T-helper 9 cell (primary cell): ENCODE results near the gene PI3.

Experiments
- DNase-seq: peaks from one replicate; pipeline ENCODE4 v3.0.0-alpha.2; 2020

Gene PI3

GRCh38 chr20:45189067-45189609 is 14.4 kb downstream of the PI3 start:
- DNase-seq = no peak

DNA sequence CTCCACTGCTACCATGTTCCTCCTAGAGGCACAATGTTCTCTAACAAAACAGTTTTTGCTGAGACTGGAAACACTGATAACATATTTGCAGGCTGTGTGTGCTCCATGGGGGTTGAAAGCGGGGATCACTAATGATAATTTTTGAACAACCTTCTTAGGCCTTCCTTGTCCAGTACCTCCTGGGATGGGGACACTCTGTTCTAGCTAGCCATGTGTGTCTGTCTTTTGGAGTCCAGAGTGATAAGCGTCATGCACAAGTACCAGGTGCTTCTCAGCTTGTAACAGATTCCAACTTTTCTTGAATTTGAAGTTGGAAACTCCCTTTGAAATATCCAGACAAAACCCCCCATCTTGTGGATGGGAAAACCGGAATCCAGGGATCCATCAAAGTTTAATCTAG is 15.2 kb downstream of the PI3 start:
- DNase-seq = no peak

GRCh38 chr20:45191926-45192325 is 17.2 kb downstream of the PI3 start:
- no peak for DNase-seq

- no peak for DNase-seq
Observed at GRCh38 chr20:45193331-45193730, 18.6 kb downstream of the PI3 start.

- no peak for DNase-seq
Observed at GRCh38 chr20:45206725-45207124, 32.0 kb downstream of the PI3 start, which contains the start of gene SEMG1. Gene SEMG1 (plus strand): TSS chr20:45207033. CDS start chr20:45207054, 21 bp downstream.

- no peak for DNase-seq
Observed at GRCh38 chr20:45209924-45210323, 35.2 kb downstream of the PI3 start.

GRCh38 chr20:45211569-45212474 is 37.1 kb downstream of the PI3 start:
- no peak for DNase-seq

DNA sequence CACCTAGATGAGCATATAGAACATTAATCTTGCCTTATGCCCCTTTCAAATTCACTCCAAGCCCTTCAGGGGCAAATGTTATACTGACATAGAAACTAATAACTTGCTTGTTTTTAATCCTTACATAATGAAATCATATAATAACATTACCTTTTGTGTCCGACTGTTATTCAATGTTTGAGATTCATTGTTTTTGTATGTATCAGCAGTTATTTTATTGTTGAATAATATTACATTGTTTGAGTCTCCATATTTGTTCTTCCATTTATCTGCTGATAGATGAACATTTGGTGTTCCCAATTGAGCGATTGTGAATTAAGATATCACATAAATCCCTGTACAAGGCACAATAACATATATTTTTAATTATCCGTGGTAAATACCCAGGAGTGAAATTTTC is 38.1 kb downstream of the PI3 start:
- DNase-seq = no peak

GRCh38 chr20:45218124-45218523 is 43.4 kb downstream of the PI3 start:
- no peak for DNase-seq

GRCh38 chr20:45218636-45219035 is 43.9 kb downstream of the PI3 start:
- no peak for DNase-seq

- DNase-seq = no peak
Observed at GRCh38 chr20:45221076-45221475, 46.4 kb downstream of the PI3 start, which contains the start of gene SEMG2. Gene SEMG2 (plus strand): TSS chr20:45221373. CDS start chr20:45221390, 17 bp downstream.

- DNase-seq = no peak
Observed at GRCh38 chr20:45223136-45223535, 48.4 kb downstream of the PI3 start.
